NK-92 (cell line): ENCODE data around the gene TMEM127.
"Not testable (repeated sequence)": the region's sequence is repeated elsewhere in the genome, so short reads cannot be mapped to it uniquely, and the experiment has no call there.

Experiments used
- DNase-seq: peaks from one replicate; lab custom pipeline; 2025; ENCODE audit not compliant: unreplicated experiment; lab: John Stamatoyannopoulos, UW

TMEM127 gene

GRCh38 chr2:96264656-96265348, 995 bp downstream of the TMEM127 start:
- no peak for DNase-seq

DNA sequence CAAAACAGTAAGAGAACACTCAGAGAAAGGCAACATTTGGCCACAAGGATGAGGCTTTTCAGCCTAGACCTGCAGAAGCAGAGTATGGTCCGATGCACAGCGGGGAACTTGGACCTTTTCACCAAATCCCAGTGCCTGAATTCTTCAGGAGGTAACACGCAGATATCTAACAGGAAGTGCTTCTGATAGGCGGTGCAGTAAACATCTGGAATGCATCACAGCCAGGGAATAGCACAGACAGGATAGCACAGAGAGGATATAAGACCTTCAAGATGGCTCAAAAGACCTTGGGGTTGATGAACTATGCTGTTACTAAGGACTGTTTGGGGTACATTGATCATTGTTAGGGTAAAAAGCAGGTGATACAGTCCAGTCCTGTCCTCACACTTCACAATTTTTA, 1.7 kb downstream of the TMEM127 start:
- DNase-seq, result no peak

- DNase-seq, result no peak
These were observed 3.5 kb downstream of the TMEM127 start for GRCh38 chr2:96262306-96262705.

GRCh38 chr2:96261328-96262003, 4.3 kb downstream of the TMEM127 start:
- no peak for DNase-seq

DNA sequence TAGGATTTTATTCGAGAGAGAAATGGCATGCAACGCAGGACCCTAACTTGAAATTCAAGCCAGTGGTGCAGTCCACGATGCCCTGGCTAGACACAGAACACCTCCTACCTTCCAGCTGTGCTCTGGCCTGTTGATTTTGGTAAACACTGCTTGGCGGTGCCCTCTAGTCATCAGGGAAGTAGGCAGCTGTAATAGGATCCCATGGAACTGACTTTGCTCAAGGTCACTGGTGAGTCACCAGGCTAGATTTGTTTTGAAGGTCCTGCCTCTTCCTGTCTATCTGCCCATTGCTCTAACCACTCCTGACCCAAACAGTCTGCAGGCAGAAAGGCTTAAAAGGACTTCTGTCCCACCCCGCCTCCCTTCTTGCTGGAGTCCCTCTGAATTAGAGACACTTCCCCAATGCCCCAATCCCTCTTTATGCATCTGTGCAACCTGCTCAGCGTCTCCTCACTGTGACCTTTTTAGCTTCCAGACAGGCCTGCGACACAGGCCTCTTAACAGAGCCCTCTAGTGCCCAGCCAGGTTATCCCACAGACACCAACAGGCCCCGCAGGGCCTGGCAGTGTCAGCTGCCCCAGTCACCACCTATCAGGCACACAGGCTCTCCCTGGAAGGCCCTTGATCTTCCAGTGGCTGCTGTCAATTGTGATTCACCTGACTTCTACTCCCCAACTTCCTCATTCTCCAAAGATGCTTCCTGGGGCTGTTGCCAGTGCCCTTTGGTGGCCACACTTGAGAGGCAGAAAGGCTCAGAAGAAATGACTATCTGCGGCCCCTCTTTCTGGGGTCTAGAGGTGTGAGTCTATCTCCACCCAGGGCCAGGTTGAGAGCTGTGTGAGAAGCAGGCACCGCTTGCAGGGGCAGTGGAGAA, 5.2 kb downstream of the TMEM127 start:
- no peak for DNase-seq

- no peak for DNase-seq
These were observed 6.3 kb downstream of the TMEM127 start for GRCh38 chr2:96259497-96259921.

GRCh38 chr2:96258166-96259022, 7.4 kb downstream of the TMEM127 start:
- DNase-seq, result no peak

GRCh38 chr2:96257744-96258143, 8.1 kb downstream of the TMEM127 start:
- not testable (repeated sequence) for DNase-seq

DNA sequence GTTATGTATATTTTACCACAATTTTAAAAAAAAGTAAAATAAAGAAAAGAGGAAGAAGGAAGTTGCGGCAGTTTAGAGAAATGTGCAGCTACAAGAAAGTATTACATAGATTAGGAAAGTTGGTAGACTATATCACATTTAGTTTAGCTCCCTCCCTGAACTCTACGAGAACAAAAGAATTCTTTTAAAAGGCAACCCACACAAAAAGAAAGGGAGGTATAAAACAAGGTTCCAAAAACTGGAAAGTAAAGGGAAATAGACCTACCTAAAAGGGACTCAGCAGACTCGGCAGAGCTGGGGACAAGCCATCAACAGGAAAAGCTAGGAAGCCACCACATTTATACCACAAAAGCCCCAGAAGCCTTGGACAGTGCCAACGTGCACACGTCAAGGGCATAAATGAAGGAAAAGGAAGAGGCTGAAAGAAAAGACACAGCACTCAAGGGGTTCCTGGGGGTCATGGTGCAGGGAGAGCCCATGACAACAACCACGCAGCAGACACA, 9.1 kb downstream of the TMEM127 start:
- no peak for DNase-seq

- DNase-seq, result no peak
These were observed 11.2 kb downstream of the TMEM127 start for GRCh38 chr2:96254571-96254970.

DNA sequence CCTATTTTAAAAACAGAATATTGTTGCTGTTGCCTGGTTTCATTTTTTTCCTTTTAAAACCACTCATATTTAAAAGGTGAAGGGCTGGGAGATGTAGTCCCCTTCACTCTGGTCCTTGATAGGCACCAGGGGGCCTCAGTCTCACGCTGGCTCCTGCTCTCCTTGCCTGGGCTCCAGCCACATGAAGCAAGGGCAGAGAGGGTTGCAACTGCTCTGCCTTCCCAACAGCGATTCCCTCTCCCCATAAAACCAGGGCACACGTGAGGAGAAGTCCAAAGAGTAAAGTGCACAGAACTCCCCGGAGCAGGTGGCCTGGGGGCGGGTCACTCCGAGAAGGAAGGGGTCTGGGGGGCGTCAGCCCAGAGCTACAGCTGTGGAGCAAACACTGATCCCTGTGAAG, 12.8 kb downstream of the TMEM127 start:
- no peak for DNase-seq

DNA sequence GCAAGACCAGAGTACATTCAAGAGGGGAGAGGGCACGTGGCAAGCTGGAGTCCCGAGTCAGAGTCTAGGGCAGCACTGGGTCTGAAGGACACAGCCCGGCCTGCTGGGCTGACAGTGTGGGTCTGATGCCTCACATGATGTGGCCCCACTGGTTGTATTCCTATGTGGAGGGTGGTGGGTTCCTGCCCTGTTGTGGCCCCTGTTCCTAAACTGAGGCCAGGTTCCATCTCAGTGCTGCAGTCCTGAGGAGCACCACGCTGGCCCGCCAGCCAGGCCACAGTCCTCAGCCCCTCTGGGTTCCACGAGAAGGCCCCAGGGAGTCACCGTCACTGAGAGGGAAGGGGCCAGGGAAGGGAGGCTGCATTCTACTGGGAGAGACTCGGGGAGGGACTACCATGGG, 13.3 kb downstream of the TMEM127 start:
- DNase-seq, result no peak

DNA sequence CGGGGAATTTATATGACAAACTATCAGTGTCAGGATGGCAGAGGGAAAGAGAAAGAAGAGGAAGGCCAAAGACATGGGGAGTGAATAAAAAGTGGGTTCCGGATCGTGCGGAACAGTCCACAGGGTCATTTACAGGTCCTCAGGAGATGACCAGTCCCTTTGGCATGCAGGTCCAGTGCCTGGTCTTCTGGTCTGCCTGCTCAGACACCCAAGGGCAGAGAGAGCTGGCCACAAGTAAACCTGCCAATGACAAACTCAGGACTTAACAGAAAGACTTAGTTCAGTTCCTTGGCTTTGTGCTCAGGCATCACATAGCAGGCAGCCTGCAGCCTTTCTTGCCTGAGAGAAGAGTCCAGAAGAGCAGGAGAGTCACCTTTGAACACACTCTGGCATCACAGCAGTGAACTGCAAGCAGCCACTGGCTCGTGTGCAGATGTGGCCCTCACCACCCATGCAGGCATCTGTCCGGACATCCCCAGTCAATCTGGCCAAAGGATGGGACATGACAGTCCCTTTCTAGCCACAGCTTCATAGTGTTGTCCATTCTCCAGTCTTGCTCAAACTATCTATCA, 14.0 kb downstream of the TMEM127 start:
- DNase-seq, result no peak

GRCh38 chr2:96250188-96250587, 15.6 kb downstream of the TMEM127 start:
- no peak for DNase-seq

DNA sequence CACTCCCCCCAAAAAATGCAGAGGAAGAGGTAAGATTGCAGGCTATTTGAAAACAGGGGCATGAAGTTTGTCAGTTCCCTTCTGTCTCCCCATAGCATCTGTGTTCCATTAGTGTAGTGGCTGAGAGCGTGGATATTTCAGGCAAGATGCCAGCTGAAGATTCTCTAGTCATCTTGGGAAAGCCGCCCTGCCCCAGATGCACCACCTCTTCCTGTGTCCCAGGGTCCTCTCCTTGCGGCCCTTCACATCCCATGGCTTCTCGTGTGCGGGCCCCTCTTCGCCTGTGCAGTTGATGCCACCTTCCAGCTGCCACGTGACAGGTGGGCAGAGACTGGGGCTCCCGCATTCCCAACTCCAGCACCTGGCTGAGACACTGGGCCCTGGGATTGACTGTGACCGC, 16.1 kb downstream of the TMEM127 start:
- no peak for DNase-seq

DNA sequence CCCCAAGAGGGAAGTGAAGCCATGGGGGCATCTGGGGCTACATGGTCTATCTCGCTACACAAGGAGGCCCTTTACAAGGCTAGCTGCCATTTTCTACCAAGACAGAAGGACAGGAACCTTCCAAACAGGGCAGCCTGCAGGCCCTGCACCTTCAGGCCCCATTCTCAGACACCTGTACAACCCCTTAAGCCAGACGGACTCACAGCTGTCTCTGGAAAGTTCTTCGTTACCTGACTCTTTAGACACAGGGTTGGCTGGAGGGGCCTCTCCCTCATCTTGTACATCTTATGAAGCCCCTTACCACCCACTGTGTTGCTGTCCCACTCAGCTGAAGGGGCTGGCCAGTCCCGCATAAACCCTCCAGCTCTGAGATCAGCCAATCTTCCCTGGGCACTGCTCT, 17.2 kb downstream of the TMEM127 start:
- DNase-seq, result no peak

GRCh38 chr2:96247896-96248295, 17.9 kb downstream of the TMEM127 start:
- no peak for DNase-seq

DNA sequence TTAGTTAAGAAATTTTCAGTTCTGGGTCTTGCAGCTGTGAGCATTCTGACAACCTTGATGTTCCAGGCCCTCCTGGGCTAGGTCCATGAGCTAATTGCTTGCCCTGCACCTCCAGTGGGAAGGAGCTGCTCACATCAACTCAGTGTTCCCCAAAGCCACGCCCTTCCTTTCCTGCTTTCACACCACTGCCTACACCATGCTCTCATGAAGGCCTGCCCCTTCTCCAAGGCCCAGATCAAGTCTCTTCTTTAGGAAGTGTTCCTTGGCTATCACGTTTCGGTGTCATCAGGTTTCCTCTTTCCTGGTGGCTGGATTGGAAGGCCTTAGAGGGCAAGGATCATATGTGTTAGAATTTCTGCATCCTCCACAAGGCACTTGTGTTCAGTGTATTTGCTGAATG, 18.8 kb downstream of the TMEM127 start:
- no peak for DNase-seq

DNA sequence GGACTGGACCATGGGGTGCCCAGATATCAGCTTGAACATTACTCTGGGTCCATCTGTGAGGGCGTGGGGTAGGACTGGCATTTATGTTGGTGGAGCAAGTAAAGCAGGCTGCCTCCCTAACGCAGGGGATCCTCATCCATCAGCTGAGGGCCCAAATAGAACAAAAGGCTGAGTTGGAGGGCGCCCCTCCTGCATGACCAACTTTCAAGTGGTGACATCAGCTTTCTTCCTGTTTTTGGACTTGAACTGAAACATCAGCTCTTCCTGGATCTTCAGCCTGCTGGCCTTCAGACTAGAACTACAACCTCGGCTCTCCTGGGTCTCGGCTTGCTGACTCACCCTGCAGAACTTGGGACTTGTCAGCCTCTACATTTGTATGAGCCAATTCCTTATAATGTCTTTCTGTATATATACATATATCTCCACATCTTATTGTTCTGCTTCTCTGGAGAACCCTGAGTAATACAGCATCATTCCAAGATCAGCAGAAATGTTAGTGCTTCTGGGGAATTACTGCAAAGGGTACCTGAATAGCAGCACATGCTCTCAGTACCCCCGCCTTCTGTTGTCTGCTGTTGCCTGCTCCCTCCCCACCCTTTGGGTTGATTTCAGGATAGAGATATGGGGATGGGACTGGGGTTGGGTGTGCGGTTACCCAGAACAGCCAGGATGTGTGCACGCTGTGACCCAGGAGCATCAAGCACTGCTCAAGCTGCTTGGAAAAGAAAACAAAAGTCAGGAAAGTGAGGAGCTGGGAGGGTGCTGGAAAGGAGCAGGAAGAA, 20.0 kb downstream of the TMEM127 start:
- no peak for DNase-seq

- no peak for DNase-seq
These were observed 22.0 kb downstream of the TMEM127 start for GRCh38 chr2:96243843-96244242.
